Germinal center (tissue), 1 donor: ENCODE measurements around the gene PTGR1.
"Not testable (repeated sequence)": the region's sequence is repeated elsewhere in the genome, so short reads cannot be mapped to it uniquely, and the experiment has no call there.

Experiments used
- DNase-seq: peaks from one replicate; pipeline ENCODE4 v3.0.0; 2012; ENCODE audit warnings: mixed read lengths, low spot score

The PTGR1 gene

DNA sequence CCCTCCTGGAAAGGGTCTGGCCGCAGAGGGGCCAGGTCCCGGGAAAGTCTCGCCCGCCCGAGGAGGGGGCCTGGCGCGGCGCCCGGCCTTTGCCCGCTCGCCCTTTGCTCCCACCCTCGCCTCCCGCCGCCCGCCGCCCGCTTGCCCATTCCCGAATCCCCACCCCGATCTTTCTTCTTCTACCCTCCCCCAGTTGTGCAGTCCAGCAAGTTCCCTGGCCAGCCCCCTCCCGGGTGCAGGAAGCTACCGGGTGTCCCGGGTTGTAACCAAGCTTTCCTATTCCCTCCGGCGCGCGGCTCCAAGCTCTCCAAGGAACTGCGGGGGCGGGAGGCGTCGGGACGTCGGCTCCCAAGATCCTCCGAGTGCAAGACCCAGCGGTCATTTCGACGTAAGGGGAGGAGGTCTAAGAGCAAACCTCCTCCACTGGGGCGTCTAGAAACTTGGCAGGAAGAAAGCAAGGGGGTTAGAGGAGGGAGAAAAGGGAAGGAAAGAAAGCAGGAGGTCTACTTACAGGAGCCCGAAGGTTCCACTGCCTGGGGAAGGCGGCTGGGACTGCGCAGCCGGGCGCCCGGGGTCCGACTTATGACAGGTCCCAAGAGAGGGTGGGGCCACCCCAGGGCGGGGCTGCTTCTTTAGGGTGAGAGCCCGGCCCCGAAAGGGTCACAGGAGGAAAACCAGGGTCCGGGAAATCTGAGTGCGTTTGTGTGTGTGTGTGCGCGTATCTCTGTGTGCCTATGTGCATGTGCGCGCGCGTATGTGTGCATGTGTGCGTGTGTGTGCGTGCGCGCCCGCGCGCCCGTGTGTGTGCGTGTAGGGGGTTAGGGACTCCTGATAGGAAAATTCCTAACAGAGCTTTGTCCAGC lies at the start of gene PTGR1:
TSS of gene PTGR1 (minus strand) at position 556 of the 863 bp plus-strand sequence. CDS start 2,225 bp downstream, outside the sequence.
- DNase-seq: peak; percentile 19

DNA sequence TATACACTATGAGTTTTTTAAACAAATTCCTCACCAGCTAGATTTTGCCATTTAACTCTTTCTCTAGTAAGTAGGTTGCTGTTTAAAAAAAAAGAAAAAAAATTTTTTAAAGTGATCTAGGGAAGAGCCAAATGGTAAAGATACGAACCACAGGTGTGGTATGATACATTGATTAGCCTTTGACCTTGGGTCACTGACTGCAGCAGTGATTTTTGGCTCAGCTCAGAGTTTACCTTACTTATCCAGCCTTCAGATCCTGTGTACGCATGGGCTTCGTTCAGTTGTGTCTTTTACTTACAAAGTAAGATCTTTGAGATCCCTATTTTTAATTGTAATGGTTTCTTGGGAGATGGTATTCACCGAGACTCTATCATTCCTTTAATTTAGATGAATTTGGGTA lies 49.6 kb upstream of the PTGR1 start:
- DNase-seq: no peak

DNA sequence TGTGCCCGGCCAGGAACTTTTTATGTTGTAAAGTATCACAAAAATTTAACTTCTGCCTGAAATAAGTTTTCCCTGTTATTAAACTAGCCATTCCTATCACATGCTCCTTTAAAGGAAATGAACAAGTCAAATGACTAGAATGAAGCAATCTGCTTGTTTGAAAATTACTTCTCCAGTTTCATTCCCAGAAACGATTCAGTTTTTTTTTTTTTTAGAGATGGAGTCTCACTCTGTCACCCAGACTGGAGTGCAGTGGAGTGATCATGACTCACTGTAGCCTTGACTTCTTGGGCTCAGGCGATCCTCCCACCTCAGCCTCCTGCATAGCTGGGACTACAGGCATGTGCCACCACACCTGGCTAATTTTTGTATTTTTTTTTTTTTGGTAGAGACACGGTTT lies 48.6 kb upstream of the PTGR1 start:
- DNase-seq: no peak

DNA sequence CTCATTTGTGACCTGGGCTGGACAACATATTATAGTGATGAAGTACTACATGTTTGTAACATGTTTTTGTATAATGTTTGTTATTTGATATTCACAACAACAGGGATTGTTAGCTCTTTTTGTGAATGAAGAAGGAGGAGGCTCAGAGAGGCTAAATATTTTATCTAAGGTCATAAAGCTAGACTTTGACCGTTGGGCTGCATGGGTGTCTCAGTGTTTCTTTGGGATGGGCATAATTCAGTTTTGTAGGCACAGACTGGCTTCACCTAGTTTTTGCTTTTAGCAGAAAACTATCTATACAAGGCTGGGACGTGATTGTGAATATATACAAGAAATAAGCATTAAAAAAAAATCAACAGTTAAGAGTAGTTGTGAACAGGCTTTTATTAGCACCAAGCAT lies 47.0 kb upstream of the PTGR1 start:
- no peak for DNase-seq

DNA sequence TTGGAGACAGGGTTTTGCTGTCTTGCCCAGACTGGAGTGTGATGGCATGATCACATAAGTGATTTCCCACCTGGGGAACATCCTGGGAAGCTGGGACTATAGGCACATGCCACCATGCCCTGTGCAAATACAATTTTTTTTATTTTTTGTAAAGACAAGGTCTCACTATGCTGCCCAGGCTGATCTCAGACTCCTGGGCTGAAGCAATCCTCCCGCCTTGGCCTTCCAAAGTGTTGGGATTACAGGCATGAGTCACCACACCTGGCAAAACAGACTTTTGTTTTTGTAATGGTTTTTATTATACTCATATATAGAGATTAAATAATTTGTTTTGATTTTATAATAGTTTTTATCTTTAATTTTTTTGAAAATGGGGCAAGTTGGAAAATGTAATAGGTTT lies 46.4 kb upstream of the PTGR1 start:
- no peak for DNase-seq

DNA sequence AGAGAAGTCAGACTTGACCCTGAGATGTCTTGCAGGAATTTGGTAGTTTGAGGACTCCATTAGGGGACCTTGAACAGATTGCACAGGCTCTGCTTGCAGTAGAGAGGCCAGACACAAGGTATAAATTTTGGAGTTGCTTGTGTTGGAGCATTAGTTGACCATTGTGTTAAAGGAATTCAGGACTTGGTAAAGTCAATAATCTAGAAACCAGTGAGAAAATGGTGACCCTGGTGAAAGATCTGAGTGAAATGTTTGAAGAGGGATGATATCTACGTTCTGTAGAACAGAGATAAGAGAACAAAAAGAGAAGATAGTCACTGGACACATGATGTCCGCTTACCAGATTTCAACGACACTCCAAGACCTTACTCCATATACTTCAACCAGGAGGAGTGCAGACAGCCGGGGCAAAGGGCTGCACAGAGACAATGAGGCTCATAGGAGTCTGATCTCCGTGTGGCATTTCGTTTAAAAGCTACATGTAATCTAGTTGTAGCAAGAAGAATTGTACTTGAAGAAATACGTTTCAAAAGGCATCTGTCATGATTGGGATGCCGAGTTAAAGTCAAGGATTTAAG lies 44.8 kb upstream of the PTGR1 start:
- no peak for DNase-seq

DNA sequence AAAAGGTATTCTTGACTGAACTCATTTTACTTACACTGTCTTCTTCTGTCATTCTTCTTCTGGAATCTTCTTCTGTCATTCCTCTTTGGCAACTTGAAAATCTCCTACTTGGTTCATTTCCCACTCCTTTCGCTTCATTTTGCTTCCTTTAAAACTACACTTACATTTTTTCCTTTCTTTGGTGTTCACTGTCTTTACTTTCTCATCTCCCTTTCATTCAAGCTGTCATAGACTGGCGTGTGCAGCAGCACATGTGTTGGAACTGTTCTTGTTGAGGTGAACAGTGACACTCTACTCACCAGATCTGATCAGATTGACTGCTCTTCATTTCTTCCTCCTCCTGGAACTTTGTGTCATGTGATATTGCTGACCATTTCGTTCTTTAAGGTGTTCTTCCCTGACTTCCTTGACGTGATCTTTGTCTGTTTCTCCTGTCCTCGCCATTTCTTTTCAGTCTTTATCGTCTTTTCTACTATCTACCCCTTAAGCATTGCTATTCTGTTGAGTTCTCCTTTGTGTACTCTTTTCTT lies 38.0 kb upstream of the PTGR1 start:
- DNase-seq: no peak

DNA sequence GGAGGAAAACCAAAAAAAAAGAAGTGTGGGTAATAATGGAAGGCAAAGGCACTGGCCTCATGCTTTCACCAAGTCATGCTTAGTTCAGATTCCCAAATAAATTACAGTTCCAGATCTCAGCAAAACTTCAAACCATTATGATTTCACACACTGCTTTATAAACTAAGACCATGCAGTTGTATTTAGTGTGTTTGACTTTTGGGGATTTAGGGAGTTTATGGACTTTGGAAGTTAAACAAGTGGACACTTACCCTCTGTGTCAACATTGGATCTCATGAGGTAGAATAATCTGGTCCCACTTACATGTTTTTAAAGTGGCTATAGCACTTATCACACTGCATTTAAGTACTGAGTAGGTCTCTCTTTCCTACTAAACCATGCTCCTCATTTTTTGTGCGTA lies 35.4 kb upstream of the PTGR1 start:
- DNase-seq: no peak

DNA sequence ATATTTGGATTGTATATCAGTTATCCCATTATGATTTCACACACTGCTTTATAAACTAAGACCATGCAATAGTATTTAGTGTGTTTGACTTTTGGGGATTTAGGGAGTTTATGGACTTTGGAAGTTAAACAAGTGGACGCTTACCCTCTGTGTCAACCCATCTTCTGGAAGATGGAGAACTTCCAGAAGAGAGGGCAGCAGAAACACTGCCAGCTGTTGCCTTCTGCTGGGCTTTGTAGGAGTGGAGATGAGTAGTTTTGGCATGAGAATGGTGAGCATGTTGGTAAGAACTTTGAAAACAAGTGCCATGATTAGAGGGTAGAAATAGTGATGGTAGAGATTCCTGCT lies 33.9 kb upstream of the PTGR1 start:
- no peak for DNase-seq

DNA sequence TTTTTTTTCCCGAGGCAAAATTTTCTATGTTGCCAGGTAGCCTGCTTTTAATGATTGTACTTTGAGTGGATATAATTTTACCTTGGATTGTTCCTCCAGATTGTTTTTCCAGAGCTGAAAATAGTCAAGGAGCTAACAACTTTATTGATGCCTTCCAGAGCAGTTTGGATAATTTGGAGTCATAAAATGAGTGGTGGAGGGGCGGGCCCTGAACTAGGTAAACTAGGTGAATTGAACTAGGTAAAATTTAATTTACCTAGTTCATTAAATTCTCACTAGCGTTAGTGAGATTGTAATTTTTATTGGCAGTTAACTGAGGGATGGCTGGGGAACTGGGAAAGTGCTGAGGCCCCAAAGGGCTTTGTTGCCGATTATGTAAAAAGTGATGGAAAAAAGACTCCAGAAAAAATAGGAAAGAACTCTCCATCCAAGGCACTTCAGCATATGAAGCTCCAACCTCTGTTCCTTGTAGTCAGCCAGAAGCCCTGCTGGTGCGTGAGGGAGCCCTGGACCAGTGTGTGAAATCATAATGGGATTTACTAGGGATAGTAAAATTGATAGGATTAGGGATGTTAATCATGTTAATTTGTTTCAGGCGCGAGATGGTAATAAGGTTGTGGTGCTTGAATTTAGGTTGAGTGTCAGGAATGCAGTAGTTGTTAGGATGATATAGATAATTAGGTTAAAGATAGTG lies 33.4 kb upstream of the PTGR1 start:
- no peak for DNase-seq

DNA sequence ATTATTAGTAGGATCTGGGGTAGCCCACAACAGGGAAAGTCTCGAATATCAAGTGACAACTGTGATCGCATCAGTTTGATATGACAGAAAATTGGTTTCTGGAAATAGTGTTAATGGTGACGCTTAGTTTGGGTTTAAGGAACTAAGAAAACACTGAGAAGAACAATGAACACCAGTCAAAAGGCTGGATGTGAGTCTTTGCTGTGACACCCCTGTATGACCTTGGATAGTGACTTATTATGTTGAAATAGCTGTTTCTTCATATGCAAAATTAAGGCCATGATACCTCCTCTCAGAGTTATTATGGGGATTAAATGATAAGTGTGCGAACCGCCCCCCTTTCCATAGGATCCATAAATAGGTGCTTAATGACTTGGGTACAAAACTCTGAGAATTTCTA lies 32.6 kb upstream of the PTGR1 start:
- DNase-seq: peak; percentile 9

DNA sequence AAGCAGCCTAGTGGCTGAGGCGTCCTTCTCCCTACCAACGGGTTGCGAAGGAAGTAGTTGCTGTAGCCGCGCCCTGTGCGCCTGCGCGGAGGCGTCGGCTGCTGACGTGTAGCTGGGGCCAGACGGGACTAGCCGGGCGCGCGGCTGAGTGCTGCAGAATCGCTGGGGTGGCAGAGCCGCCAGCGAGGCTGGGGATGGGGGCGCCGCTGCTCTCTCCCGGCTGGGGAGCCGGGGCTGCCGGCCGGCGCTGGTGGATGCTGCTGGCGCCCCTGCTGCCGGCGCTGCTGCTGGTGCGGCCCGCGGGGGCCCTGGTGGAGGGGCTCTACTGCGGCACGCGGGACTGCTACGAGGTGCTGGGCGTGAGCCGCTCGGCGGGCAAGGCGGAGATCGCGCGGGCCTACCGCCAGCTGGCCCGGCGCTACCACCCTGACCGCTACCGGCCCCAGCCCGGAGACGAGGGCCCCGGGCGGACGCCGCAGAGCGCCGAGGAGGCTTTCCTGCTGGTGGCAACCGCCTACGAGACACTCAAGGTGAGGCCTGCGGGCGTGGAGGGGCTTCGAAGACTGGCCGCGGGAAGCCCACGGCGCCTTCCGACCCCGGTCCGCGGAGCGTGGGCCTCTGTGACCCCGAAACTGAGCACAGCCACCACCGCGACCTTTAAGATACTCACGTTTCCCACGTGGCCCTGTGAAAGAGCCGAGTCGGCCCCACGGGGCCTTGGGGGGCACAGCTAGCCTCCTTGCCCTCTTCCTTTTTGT lies 31.9 kb upstream of the PTGR1 start, which contains the start of gene DNAJC25:
TSS of gene DNAJC25 (plus strand) at position 121 of the 758 bp plus-strand sequence. CDS start at position 195, 74 bp downstream.
- DNase-seq: peak; percentile 99

DNA sequence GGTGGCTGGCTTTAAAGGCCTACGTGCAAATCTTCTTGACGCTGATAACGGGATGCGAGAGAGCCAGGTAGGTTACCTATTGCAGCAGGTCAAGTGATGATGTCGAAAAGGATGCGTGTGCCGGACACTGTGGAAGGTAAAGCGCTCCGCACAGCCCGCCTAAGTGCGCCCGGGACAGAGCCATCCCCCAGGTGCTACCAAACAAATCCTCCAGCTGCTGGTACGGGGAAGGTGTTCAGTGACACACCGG lies 31.4 kb upstream of the PTGR1 start:
- no peak for DNase-seq

DNA sequence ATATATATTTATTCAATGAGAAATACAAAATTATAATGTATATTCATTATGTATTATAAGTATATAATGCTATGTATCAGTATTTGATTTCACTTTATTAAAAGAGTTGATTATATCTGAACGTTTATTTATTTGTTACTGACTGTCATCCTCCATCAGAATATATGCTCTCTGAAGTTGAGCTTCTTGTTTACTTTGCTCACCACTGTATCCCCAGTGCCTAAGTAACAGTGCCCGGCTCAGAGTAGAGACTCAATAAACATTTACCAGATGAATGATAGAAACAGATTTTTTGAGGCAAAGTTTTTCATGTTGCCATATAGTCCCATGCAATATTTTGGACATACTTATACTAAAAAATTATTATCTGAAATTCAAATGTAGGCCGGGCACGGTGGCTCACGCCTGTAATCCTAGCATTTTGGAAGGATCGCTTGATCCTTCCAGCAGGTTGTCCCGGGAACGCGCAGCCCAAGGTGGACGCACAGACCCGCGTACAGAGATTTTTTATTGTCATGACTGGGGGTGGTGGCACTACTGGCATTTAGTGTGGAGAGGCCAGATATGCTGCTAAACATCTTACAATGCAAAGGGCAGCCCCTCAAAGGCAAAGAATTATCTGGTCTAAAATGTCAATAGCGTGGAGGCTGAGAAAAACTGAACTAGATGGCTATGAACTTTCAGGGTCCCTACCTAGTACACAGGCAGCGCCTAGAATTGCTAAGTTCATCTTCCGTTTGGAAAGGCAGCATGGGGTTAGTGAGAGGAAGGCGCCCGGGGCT lies 30.9 kb upstream of the PTGR1 start:
- DNase-seq: no peak

DNA sequence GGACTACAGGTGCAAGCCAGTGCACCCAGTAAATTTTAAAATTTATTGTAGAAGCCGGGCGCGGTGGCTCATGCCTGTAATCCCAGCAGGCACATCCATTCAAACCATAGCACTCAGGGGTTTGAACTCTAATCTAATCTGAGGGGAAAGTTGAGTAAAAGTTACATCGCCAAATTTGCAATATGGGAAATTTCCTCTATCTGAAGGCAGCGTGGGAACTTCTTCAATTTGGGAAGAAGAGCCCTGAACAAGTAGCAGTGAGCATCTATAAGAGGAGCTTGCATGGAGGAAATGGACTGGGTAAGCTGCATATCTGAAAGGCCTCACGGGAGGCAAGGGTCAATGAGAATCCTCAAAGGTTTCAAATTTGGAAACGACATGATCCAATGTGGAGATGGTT lies 29.0 kb upstream of the PTGR1 start:
- no peak for DNase-seq

DNA sequence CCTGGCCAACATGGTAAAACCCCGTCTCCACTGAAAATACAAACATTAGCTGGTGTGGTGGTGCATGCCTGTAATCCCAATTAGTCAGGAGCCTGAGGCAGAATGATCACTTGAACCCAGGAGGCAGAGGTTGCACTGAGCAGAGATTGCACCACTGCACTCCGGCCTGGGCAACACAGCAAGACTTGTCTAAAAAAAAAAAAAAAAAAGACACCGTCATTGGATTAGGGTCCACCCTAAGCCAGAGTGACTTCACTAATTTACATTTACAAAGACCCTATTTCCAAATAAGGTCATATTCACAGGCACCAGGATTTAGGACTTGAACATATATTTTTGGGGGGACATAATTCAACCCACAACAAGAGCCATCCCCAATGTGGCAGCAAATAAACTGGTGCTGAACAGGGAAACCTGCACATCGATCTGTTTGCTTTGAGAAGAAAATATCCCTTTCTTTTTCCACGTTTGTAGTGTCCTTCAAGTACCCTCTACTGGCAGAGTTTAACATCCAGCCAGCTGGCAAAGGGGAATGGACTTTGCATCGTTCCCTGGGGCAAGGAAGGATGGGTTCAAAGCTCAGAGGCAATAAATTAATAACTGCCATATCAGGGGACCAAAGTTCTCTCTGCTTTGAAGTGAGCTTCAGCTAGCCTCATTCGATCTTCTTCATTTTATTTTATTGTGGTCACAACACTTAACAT lies 28.0 kb upstream of the PTGR1 start:
- DNase-seq: no peak

DNA sequence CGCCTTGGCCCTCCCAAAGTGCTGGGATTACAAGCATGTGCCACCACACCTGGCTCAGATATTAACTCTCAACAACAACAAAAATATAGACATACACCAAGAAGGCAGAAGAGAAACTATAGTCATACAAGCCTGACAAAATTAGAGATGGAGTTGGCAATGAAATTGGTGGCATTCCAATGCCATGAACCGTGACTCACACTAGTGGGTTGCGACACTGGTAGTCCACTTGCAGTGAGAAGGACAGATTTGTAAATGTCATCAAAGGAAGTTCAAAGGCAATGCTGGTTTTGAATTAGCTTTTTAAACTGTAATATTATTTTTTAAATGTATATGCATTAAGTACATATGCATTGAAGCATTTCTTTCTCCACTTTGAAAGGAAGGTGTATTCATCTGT lies 23.2 kb upstream of the PTGR1 start:
- no peak for DNase-seq

DNA sequence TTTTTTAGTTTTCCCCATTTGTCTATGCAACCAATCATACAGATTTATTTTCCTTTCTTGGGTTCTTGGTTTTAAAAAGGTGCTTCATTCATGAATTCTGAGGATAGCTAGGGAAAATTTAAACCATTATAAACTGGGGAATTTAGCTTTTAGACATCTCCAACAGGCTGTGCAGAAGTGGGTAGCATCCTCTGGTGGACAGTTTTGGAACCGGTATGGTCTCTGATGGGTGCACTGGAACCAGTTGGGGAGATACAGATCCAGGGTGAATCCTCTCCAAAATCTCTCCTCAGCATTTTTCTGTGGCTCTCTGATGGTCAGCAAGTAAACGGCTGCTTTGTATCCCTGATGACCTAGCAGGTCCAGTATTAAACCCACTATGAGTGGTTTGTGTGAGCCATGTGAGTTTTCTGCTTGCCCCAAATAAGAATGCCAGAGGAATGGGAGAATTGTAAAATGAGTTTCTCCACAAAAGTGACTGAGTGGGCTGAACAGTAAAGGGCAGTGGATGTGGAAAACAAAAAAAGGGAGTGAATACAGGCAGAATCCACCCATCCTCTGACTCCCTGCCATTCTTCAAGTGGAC lies 22.5 kb upstream of the PTGR1 start:
- peak; percentile 32 for DNase-seq

DNA sequence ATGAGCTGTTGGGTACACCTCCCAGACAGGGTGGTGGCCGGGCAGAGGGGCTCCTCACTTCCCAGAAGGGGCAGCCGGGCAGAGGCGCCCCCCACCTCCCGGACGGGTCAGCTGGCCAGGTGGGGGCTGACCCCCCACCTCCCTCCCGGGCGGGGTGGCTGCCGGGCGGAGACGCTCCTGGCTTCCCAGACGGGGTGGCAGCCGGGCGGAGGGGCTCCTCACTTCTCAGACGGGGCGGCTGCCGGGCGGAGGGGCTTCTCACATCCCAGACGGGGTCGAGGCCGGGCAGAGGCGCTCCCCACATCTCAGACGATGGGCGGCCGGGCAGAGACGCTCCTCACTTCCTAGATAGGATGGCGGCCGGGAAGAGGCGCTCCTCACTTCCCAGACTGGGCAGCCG lies 17.9 kb upstream of the PTGR1 start:
- not testable (repeated sequence) for DNase-seq

DNA sequence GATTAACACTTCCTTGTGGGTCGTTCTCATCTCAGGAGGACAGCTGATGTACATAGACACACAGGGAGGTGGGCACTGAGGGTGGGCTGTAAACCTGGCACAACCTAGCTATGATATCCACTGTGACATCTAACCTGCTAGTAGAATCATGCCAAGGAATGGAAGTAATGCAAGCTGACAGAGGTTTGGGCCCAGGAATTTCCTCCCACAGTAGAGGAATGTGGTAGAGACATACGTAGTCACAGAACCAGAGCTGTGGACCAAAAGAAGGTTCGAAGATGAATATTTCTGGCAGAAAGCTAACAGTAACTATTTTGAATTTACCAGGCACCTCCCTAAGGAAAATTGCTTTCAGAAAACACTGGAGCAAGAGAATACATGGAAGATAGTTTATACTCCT lies 16.5 kb upstream of the PTGR1 start:
- no peak for DNase-seq
